CD4-positive, alpha-beta T cell treated with Interleukin-4 for 1 hour (primary cell): ENCODE measurements around the gene MAOA.
"Not testable (repeated sequence)": the region's sequence is repeated elsewhere in the genome, so short reads cannot be mapped to it uniquely, and the experiment has no call there.

Source experiments
- DNase-seq, 2 donors: peaks; one replicate each; pipeline ENCODE4 v3.0.0-alpha.2; 2020 to 2022

The MAOA gene

DNA sequence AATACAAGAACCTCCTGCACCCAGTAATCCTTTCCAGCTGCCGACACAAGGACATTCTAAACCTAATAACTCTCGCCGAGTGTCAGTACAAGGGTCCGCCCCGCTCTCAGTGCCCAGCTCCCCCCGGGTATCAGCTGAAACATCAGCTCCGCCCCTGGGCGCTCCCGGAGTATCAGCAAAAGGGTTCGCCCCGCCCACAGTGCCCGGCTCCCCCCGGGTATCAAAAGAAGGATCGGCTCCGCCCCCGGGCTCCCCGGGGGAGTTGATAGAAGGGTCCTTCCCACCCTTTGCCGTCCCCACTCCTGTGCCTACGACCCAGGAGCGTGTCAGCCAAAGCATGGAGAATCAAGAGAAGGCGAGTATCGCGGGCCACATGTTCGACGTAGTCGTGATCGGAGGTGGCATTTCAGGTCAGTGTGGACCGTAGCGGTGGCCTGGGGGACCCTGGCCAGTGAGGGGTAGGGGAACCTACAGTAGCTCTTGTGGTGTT is at the start of gene MAOA:
MAOA (plus strand) TSS at position 295 of the 490 bp plus-strand sequence; CDS start at position 338, 43 bp downstream.
- peak; percentile 12 to 44 for DNase-seq

DNA sequence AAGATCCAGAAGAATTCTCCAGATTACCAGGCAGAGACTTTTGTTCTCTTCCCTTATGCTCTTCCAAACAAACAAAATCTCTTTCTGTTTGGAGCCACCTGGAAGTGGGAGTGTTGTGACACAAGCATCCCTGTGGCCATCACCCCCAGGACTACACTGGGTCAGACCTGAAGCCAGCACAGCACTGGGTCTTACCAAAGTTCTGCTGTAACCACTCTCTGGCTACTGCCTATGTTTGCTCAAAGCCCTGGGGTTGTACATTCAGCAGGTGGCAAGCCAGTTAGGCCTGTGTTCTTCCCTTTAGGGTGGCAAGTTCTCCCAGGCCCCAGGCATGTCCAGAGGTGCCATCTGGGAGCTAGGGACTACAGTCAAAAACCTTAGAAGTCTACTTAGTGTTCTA is 43.7 kb upstream of the MAOA start:
- DNase-seq = no peak

- DNase-seq = no peak
These were observed 40.4 kb upstream of the MAOA start for GRCh38 chrX:43615660-43616059.

- DNase-seq = no peak
These were observed 37.5 kb upstream of the MAOA start for GRCh38 chrX:43618366-43619205.

DNA sequence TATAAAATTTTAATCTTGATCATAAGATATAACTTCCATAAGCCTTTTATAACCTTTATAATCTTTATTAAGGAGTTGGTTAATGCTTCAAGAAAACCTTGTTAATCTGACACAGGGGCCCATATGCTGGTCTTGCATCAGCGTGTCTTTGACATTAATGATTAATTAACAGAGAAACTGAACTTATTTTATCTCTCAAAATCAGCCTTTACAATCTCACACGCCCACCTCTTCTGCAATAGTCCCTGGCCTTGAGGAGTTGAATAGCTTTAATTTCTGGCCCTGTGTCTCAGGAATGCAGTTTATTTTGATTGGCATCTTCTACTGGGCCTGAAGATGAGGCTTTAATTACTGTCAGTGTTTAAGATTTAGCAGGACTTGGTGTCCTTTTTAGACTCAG is 36.2 kb upstream of the MAOA start:
- DNase-seq = not testable (repeated sequence)

GRCh38 chrX:43627147-43627546 is 29.0 kb upstream of the MAOA start:
- no peak for DNase-seq

DNA sequence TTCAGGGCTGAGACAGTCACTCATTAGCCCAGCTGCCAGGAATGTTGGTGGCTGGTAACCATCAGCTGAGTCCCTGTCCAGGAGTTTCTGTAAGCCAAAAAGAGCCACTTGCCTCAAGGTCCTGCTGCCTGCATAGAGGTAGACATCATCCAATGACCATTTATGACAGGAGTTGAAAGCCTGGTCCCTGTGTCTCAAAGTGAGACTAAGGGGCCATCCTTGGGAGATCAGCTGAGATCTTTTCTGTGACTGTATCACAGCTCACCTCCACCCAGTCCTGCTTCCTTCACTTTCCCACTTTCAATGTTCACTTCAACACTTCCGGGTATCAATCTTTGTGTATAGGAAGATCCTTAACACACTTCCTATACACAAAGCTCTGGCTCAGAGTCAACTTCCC is 28.4 kb upstream of the MAOA start:
- no peak for DNase-seq

GRCh38 chrX:43629229-43629628 is 26.9 kb upstream of the MAOA start:
- no peak for DNase-seq

- no peak for DNase-seq
These were observed 24.3 kb upstream of the MAOA start for GRCh38 chrX:43631841-43632240.

DNA sequence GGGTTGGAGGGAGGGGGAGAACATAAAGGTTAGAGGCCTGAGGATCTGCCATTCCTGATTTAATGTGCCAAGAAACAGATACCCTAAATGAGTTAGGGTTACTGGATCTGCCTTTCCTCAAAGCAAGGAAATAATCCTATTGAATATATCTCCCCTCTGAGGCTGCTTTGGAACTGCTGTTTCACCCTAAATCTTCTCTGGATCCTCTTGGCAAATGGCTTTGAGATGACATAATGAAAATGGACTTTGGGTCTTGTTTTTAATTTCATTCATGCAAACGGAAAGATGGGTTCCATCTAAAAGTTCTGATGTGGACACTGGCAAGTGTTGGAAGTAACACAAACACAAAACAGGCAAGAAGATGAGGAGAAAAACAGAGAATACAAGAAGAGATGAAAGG is 23.0 kb upstream of the MAOA start:
- no peak for DNase-seq

DNA sequence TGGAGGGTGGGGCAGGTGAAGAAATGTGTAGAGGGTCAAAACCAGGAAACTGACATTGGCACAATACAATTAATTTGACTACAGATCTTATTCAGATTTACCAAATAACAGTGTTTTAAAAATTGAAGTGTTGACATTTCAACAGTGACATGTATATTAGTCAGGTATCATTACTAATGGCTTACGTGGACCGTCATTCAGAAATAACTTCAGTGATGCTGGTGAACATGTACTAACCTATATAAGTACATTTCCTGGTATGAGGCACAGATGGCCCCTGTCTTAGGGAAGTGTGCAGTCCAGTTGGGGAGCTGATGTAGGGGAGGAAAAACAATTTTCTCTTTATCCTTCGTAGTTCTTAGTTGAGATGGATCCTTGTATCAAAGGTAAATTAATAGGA is 22.3 kb upstream of the MAOA start:
- no peak for DNase-seq

DNA sequence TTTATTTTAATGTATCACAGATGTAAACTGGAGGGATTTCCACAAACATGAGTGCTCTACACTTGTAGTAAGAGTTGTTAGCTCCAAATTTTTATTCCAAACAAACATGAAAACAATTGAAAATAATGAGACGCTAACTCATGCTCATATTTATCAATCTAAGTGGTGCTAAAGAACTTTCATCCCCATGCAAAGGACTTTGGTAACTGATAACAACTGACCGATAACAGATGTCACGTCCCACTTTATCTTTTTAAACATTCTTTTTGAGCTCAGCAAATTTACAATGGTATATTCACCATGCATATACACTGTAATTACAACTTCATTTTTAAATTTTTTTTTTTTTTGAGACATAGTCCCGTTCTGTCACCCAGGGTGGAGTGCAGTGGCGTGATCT is 15.6 kb upstream of the MAOA start:
- DNase-seq = no peak

GRCh38 chrX:43641691-43642090 is 14.4 kb upstream of the MAOA start:
- DNase-seq = no peak

DNA sequence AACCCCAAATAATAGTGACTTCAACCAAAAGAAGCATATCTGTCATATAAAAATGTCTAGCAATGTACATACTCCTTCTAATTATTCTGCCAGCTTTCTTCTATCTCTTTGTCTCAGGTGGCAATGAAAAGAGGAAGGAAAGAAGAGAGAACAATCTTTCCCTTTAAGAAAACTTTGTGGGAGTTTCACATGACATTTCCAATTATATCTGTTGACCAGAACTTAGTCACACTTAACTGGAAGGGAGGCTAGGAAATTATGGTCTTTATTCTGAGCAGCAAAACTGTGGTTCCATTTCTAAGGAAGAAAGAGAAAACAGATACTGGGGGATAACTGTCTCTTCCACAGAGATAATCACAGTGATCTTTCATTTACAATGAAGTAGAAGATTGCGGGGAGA is 12.9 kb upstream of the MAOA start:
- DNase-seq = no peak

- no peak for DNase-seq
These were observed 12.4 kb upstream of the MAOA start for GRCh38 chrX:43643662-43644061.

GRCh38 chrX:43644124-43644701 is 11.9 kb upstream of the MAOA start:
- DNase-seq = peak in 1 of 2 donors; percentile 17

DNA sequence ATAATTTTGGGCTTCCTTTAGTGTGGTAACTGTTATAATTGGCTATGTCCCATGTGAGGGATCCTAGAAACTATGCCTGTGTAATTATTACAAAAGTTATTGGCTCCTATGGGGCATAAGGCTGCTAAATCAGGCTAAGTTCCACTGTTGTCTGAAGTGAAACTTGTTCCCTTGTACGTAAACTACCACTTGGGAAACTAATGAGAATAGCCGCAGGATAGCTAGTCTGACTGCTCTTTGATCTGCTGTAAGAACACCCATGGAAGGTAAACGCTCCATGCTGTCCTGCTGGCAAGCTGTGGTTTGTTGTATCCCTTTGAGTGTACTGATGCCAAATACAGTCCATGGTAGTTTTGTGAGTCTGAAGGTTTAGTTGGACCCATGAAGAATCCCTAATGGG is 9.3 kb upstream of the MAOA start:
- DNase-seq = no peak

GRCh38 chrX:43654431-43655150 is 1.5 kb upstream of the MAOA start:
- peak; percentile 91 for DNase-seq

DNA sequence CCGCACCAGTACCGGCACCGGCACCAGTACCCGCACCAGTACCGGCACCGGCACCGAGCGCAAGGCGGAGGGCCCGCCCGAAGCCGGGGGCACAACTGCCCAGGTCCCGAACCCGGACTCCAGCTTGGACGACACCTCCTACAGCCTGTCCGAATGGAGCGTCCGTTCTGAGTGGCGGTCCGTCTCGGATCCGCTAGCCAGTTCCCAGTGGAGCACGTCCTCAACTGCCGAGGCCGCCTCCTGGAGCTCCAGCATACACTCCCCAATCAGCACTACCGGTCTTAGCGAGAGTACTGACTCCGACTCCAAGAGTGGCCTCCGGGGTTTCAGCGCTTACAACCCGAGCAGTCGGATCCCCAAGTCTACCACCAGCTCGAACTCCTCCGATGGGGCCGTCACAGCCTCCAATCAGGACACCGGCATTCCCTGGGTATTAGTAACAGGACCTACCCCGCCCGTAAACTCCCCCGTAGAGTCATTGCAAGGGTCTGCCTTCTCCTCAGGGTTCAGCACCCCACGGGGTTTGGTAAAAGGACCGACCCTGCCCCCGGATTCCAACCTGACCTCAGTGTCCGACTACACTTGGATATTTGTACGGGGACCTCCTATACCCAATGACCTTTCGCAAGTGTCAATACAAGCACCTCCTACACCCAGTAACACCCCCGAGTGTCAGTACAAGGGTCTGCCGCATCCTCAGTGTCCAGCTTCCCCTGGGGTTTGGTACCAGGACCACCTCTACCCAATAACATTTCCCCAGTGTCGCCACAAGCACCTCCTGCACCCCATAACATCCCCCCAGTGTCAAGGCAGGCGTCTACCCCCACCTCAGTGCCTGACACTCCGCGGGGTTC is 721 bp upstream of the MAOA start:
- DNase-seq = peak; percentile 12 to 20

DNA sequence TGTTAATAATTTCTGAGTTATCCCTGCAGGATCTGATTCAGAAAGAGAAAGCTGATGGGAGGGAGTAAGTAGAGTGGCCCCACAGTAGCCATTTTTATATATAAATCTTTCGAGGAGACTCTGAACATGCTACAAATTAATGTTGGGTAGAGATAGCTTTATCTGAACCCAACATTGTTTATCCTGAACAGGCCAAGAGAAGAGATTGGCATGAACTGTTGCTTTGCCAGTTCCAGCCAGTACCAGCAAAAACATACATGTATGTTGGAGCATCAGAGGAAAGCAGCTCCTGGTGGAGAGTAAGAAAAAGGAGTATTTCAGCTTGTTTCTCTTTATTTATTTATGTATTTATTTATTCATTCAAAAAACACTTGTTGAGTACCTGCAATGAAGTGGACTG is 1.6 kb downstream of the MAOA start:
- no peak for DNase-seq

DNA sequence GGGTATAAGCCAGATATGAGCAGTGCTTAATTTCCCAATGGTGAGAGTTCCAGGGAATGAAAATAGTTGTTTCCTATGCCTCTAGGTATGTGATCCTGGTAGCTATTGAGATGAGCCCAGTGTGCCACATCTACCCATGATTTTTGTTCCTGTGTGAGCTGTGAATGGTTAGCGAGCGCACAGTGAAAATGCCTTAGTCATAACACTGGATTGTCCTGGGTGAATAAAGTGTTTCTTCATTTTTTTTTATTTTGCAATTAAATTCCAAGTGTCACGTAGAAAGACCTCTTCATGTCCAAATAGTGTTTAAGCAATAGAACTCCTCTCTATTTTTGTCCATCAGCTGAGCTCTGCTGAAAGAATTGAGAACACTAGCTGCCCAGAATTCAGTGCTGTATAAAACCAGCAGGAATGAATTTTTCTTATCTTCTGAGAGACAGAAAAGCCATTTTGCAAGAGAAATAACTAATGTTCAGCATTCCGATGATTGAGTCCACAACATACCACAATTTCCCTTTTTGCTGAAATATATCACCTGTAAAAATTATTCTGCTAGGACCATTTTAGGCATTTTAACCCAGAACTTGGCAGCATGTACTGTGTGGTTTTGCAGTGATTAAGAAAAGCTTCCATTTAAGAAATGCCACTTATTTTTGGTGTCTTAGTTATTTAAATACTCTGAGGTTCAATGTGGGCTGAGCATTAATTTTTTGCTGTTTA is 5.6 kb downstream of the MAOA start:
- DNase-seq = no peak

GRCh38 chrX:43663173-43663572 is 7.1 kb downstream of the MAOA start:
- no peak for DNase-seq
